Peyer's patch (tissue), 4 donors: ENCODE results near the gene EDEM2.

Experiments used
- CTCF ChIP-seq, 6 experiments: fragments of 450-650 bp in 4 of 6; fragments of 200-600 bp in 2 of 6; sonication (generic) in 1 of 6; IDR thresholded peaks; one replicate each; pipeline ENCODE4 v1.5.1; 2017 to 2019; ENCODE audit warnings: antibody characterized with exemption in 6 of 6, mild to moderate bottlenecking in 3 of 6, moderate library complexity in 1 of 6
- POLR2A ChIP-seq, 2 donors: fragments of 450-650 bp; IDR thresholded peaks; one replicate each; pipeline ENCODE4 v1.5.1; 2017; ENCODE audit warnings: antibody characterized with exemption in 2 of 2, mild to moderate bottlenecking in 2 of 2, moderate library complexity in 2 of 2

GRCh38 chr20:35121186-35121585 lies 25.9 kb downstream of the EDEM2 start:
- TF ChIP-seq CTCF (IDR thresholded peaks at IDR 0.05) (no peak), POLR2A (IDR thresholded peaks at IDR 0.05) (no peak)
